Keratinocyte (primary cell): ENCODE measurements around the gene UTP11. TPM values are rescaled to one million over a fixed set of nuclear protein-coding genes. Genes with fewer than 3 reads are reported as not detected.
A peak's percentile ranks its signal among the peaks of the same experiment; 100 is the strongest.

Source experiments
- DNase-seq: peaks from one replicate; pipeline ENCODE4 v3.0.0-alpha.2; 2011; ENCODE audit warnings: low read depth, missing footprints, low spot score
- FAIRE-seq: peaks from 2 replicates; lab custom pipeline; 2011; peaks lifted over from hg19 to GRCh38; lab: Jason Lieb, UNC
- H2AFZ ChIP-seq: 2 replicates; pipeline ENCODE4 v1.6.0; 2012; ENCODE audit warnings: low read length, control low read depth, inconsistent platforms; ENCODE audit not compliant: control insufficient read depth
- H3K27ac ChIP-seq: 2 replicates; pipeline ENCODE4 v1.5.1; 2011; ENCODE audit warnings: low read length; ENCODE audit not compliant: control insufficient read depth, insufficient read depth
- H3K27me3 ChIP-seq: 3 replicates; pipeline ENCODE4 v1.6.0; 2011; ENCODE audit warnings: low read length; ENCODE audit not compliant: control insufficient read depth, insufficient read depth; ENCODE audit errors: extremely low read depth
- H3K36me3 ChIP-seq, 2 experiments: 2 replicates in 1 of 2; 3 replicates in 1 of 2; pipeline ENCODE4 v1.5.1; 2011; ENCODE audit warnings: low read length in 2 of 2, mild to moderate bottlenecking in 1 of 2; ENCODE audit not compliant: control insufficient read depth in 2 of 2, insufficient read depth in 2 of 2; ENCODE audit errors: extremely low read depth in 1 of 2
- H3K4me1 ChIP-seq: 3 replicates; pipeline ENCODE4 v1.5.1; 2011; ENCODE audit warnings: low read length; ENCODE audit not compliant: control insufficient read depth, insufficient read depth; ENCODE audit errors: extremely low read depth
- H3K4me2 ChIP-seq: 3 replicates; pipeline ENCODE4 v1.6.0; 2011; ENCODE audit warnings: low read depth, low read length; ENCODE audit not compliant: control insufficient read depth, insufficient read depth; ENCODE audit errors: extremely low read depth
- H3K4me3 ChIP-seq, 3 experiments: fragments of 200-600 bp in 1 of 3; sonication (generic) in 1 of 3; 2 replicates in 2 of 3; 3 replicates in 1 of 3; pipeline ENCODE4 v1.5.1; 2011 to 2016; ENCODE audit warnings: low read length in 3 of 3, mild to moderate bottlenecking in 3 of 3, control low read depth in 2 of 3, inconsistent platforms in 1 of 3, low read depth in 1 of 3, mixed read lengths in 1 of 3, mixed run types in 1 of 3, moderate library complexity in 1 of 3; ENCODE audit not compliant: control insufficient read depth in 2 of 3, insufficient read depth in 2 of 3; ENCODE audit errors: extremely low read depth in 1 of 3
- H3K79me2 ChIP-seq: 2 replicates; pipeline ENCODE4 v1.6.0; 2012; ENCODE audit warnings: low read length; ENCODE audit not compliant: control insufficient read depth, insufficient read depth
- H3K9ac ChIP-seq: 3 replicates; pipeline ENCODE4 v1.6.0; 2011; ENCODE audit warnings: low read length; ENCODE audit not compliant: control insufficient read depth, insufficient read depth; ENCODE audit errors: extremely low read depth
- H3K9me1 ChIP-seq: 3 replicates; pipeline ENCODE4 v1.6.0; 2011; ENCODE audit warnings: low read length; ENCODE audit not compliant: control insufficient read depth, insufficient read depth; ENCODE audit errors: extremely low read depth
- H3K9me3 ChIP-seq: 2 replicates; pipeline ENCODE4 v1.5.1; 2012; ENCODE audit warnings: low read depth, low read length; ENCODE audit not compliant: control insufficient read depth
- H4K20me1 ChIP-seq: 3 replicates; pipeline ENCODE4 v1.6.0; 2011; ENCODE audit warnings: low read length; ENCODE audit not compliant: control insufficient read depth, insufficient read depth; ENCODE audit errors: extremely low read depth
- EZH2 ChIP-seq: IDR thresholded peaks from one replicate; pipeline ENCODE4 v1.6.1; 2012; ENCODE audit warnings: inconsistent platforms, mild to moderate bottlenecking, low read length, moderate library complexity
- dilution Hi-C: fragments of 300-500 bp; cut with MboI; formaldehyde crosslinking; loops from one replicate; pipeline ENCODE4 v1.7.0; 2020; ENCODE audit warnings: low sequenced_read_pairs; ENCODE audit not compliant: extremely low pct_ligation_motif_present
- polyA plus RNA-seq, 5 experiments: library from polyadenylated mRNA; depleted of rRNA in 3 of 5; stranded (reverse) in 3 of 5; stranded (forward) in 1 of 5; unstranded in 1 of 5; fragments of >200 nt; gene quantifications; 1 replicate in 1 of 5; 2 replicates in 3 of 5; 3 replicates in 1 of 5; pipeline versions ENCODE4 v1.2.1 to v1.2.3, GENCODE V29; 2011 to 2012; ENCODE audit warnings: missing spikeins in 2 of 5, low read depth in 1 of 5, low replicate concordance in 1 of 5
- TF ChIP-seq, protein P1 (sequence below), 3 experiments: IDR thresholded peaks in 1 of 3; conservative IDR thresholded peaks in 1 of 3; optimal IDR thresholded peaks in 1 of 3; 2 replicates in 2 of 3; 3 replicates in 1 of 3; pipeline versions ENCODE3 to v1.5.1; 2011; ENCODE audit warnings: low read length in 3 of 3, mild to moderate bottlenecking in 3 of 3, moderate library complexity in 2 of 3, control low read depth in 1 of 3, inconsistent platforms in 1 of 3; ENCODE audit not compliant: insufficient read depth in 2 of 3; ENCODE audit errors: extremely low read depth in 1 of 3

UTP11 gene
- polyA plus RNA-seq, 1 donor (not counting 4 experiments of a cell fraction or from before 2014, with no cell fraction given) = 50.0 TPM

DNA sequence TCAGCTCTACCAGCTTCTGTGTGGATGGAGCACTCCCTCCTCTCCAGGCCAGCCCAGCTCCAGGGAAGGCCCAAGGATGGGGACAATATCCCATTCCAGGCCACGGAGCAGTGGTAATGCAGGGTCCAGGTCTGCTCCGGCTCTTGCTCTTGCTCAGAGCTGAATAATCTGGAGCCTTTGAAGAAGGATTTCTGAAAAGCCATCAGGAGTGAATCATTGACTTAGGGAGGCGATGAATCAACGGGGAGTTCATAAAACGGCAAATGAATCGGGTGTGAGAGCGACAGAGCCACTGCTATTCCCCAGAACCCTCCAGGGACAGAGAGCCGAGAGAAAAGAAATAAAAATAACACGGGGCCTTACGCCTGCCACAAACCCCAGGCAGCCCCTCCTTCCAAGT is 26.3 kb downstream of the UTP11 start:
- H3K4me2 ChIP-seq = peak overlapping the region; percentile 46
- H3K4me1 ChIP-seq = peaks cover 21% of the 10 kb centered on the region
- H3K79me2 ChIP-seq = no peaks in the 10 kb centered on the region
- no peak overlapping the region for H2AFZ ChIP-seq
- no peak overlapping the region for H3K4me3 ChIP-seq
- no peak for DNase-seq
- no peaks in the 10 kb centered on the region for H3K36me3 ChIP-seq
- FAIRE-seq = peak; percentile 77
- no peaks in the 10 kb centered on the region for H3K9me3 ChIP-seq
- dilution Hi-C loops = no loop called here
- TF ChIP-seq, protein P1, sequence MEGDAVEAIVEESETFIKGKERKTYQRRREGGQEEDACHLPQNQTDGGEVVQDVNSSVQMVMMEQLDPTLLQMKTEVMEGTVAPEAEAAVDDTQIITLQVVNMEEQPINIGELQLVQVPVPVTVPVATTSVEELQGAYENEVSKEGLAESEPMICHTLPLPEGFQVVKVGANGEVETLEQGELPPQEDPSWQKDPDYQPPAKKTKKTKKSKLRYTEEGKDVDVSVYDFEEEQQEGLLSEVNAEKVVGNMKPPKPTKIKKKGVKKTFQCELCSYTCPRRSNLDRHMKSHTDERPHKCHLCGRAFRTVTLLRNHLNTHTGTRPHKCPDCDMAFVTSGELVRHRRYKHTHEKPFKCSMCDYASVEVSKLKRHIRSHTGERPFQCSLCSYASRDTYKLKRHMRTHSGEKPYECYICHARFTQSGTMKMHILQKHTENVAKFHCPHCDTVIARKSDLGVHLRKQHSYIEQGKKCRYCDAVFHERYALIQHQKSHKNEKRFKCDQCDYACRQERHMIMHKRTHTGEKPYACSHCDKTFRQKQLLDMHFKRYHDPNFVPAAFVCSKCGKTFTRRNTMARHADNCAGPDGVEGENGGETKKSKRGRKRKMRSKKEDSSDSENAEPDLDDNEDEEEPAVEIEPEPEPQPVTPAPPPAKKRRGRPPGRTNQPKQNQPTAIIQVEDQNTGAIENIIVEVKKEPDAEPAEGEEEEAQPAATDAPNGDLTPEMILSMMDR (optimal IDR thresholded peaks at IDR 0.05 in 1 of 3, IDR thresholded peaks at IDR 0.05 in 1 of 3, conservative IDR thresholded peaks at IDR 0.05 in 1 of 3; ENCODE audit: extremely low read depth in 1 of 3, insufficient read depth in 2 of 3, low read length in 3 of 3) = no peak
- no peak for TF ChIP-seq EZH2
- H3K27ac ChIP-seq = peak overlapping the region; percentile 13
- no peak overlapping the region for H3K9ac ChIP-seq
- H4K20me1 ChIP-seq = no peaks in the 10 kb centered on the region
- no peaks in the 10 kb centered on the region for H3K9me1 ChIP-seq
- H3K27me3 ChIP-seq = peaks cover 21% of the 10 kb centered on the region

DNA sequence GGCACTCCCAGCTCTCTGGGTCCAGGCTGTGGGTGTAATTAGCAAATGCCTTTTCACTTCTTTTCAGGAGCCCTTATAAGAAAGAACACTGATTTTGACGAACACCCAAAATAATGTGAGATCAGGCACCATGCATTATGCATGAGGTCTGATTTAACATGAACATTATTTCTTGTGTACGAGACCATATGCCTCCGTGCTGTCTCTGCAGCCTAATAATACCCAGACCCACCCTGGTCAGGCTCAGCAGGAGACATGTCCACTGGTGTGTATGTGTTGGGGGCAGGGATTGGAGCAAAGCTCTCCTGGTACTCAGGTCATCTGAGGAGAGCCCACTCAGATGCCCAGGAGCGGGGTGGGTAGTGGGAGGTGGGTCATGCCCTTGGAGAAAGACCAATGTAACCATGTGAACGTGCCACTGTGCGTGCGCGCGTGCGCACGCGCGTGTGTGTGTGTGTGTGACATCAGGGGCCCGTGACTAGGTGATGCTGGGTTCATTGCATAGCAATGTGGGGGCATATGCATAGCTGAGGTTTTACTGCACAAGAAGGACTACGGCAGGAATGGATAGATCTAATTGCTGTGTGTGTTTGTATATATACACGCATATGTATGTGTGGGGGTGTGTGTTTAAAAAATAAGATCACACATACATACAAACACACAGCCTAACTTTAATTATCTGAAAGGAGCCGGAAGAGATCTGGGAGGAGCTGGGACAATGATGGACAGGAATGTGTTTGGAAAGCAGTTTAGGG is 27.0 kb downstream of the UTP11 start:
- Histone ChIP-seq H3K4me2 (peak overlapping the region; percentile 46), H3K27me3 (peaks cover 28% of the 10 kb centered on the region)

More for the DNA sequence above, 27.0 kb downstream of the UTP11 start:
- TF ChIP-seq, protein P1 (optimal IDR thresholded peaks at IDR 0.05 in 1 of 3, IDR thresholded peaks at IDR 0.05 in 1 of 3, conservative IDR thresholded peaks at IDR 0.05 in 1 of 3; ENCODE audit: extremely low read depth in 1 of 3, insufficient read depth in 2 of 3, low read length in 3 of 3) = no peak
- no peak for TF ChIP-seq EZH2
- H4K20me1 ChIP-seq = no peaks in the 10 kb centered on the region
- dilution Hi-C loops = no loop called here
- H3K9ac ChIP-seq = no peak overlapping the region
- DNase-seq (no peak), FAIRE-seq (no peak)
- no peak overlapping the region for H3K4me3 ChIP-seq
- H3K9me3 ChIP-seq = no peaks in the 10 kb centered on the region
- no peaks in the 10 kb centered on the region for H3K79me2 ChIP-seq
- H3K36me3 ChIP-seq = no peaks in the 10 kb centered on the region
- peak overlapping the region; percentile 13 for H3K27ac ChIP-seq
- no peaks in the 10 kb centered on the region for H3K9me1 ChIP-seq
- peaks cover 23% of the 10 kb centered on the region for H3K4me1 ChIP-seq
- H2AFZ ChIP-seq = no peak overlapping the region
